Fibroblast of mammary gland (primary cell): Measurements from ENCODE around the gene ASCC3.
"Not testable (repeated sequence)": the region's sequence is repeated elsewhere in the genome, so short reads cannot be mapped to it uniquely, and the experiment has no call there.

Source experiments
- DNase-seq: peaks from one replicate; pipeline ENCODE4 v3.0.0-alpha.2; 2010; ENCODE audit warnings: low read depth
- H3K4me3 ChIP-seq: 2 replicates; pipeline ENCODE4 v1.5.1; 2011; ENCODE audit warnings: low read depth, mild to moderate bottlenecking, low read length, moderate library complexity; ENCODE audit not compliant: control insufficient read depth
- CTCF ChIP-seq: conservative IDR thresholded peaks from 2 replicates; pipeline ENCODE4 v1.5.1; 2011; ENCODE audit warnings: low read depth, low read length, inconsistent platforms; ENCODE audit not compliant: control insufficient read depth, insufficient read depth

Gene ASCC3

GRCh38 chr6:100740439-100740838 lies 140.7 kb downstream of the ASCC3 start:
- no peak for DNase-seq
- TF ChIP-seq CTCF = no peak
- no peak overlapping the region for H3K4me3 ChIP-seq

DNA sequence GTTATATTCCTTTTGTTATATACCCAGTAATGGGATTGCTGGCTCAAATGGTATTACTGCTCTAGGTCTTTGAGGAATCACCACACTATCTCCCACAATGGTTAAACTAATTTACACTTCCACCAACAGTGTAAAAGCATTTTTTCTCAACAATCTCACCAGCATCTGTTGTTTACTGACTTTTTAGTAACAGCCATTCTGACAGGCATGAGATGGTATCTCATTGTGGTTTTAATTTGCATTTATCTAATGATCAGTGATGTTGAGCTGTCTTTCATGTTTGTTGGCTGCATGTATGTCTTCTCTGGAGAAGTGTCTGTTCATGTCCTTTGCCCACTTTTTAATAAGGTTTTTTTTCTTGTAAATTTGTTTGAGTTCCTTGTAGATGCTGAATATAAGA lies 143.4 kb downstream of the ASCC3 start:
- DNase-seq, H3K4me3 ChIP-seq: not testable (repeated sequence)

DNA sequence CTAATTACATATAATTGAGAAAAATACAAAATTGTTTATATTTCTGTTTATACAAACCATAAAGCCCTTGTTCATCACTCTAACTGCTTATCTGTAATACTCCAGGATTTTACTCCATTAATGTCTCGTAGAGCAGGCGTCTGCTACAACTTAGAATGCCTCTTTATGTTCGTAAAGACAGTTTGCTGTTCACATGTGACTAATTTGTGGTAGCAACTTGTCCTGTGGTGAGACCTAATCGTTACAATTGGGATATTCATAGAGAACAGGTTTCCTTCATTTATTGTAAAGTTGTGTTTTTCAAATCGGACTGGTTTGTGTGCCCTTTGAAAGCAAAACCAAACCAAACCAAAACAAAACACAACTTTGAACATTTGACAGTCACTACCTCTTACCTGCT lies 149.7 kb downstream of the ASCC3 start:
- no peak for DNase-seq
- no peak overlapping the region for H3K4me3 ChIP-seq
- TF ChIP-seq CTCF = no peak

GRCh38 chr6:100730001-100730980 lies 150.8 kb downstream of the ASCC3 start:
- H3K4me3 ChIP-seq = no peak overlapping the region
- DNase-seq = no peak
- TF ChIP-seq CTCF = no peak

GRCh38 chr6:100726666-100727065 lies 154.5 kb downstream of the ASCC3 start:
- DNase-seq = no peak
- no peak for TF ChIP-seq CTCF
- H3K4me3 ChIP-seq = no peak overlapping the region

DNA sequence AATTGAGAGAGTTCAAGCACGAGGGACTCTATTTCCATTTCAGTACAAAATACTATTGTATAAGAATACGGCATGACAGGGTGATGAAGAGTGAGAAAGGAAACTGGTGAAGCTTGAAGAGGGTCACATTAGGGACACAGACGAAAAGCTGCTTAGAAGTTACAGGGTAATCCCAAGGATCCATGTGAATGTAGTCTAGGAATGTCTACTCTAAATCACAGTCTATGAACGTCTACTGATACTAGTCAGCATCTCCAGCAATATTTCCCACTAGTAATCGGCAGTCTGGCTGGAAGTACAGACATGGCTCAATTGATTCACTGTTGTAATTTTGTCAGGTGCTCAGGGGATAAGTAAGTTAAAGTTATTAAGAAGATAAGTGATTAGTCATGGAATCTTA lies 156.4 kb downstream of the ASCC3 start:
- no peak for TF ChIP-seq CTCF
- DNase-seq = no peak
- H3K4me3 ChIP-seq = no peak overlapping the region

- DNase-seq = no peak
- no peak overlapping the region for H3K4me3 ChIP-seq
- TF ChIP-seq CTCF = no peak
Observed at GRCh38 chr6:100724222-100724621, 156.9 kb downstream of the ASCC3 start.
